Measurements from ENCODE around the gene TIMD4.
"Not testable (repeated sequence)": the region's sequence is repeated elsewhere in the genome, so short reads cannot be mapped to it uniquely, and the experiment has no call there.

Gene TIMD4

DNA sequence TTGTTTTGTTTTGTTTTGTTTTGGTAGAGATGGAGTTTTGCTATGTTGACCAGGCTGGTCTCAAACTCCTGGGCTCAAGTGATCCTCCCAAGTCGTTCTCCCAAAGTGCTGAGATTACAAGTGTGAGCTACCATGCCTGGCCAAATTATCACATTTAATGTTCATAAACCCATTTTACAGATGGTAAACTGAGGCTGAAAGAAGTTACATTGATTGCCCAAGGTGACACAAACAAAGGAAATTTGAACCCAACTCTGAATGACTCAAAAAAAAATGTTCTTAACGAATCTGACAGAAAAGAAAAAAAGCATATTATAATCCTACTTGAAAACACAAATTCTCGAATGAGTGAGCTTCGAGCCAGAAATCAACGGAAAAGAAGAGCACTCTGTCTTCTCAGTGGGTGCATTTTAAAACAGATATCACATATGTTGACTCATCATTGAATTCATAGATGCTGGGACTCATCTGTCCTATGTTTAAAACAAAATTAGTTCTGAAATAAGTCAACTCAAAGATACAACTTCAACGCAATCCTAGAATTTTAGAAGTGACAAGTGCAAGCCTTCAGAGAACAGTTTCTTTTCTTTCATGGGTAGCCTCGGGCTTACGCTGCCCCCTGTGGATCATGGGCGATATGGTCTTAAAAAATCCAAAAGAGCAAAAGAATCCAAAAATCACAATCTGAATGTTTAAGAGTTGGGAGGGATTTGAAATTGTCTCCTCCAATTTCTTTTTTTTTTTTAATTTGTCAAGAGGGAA is 28.4 kb downstream of the TIMD4 start:
- peaks cover 2% of the 10 kb centered on the region for H3K36me3 Mint-ChIP-seq (ENCODE audit: low read depth)
- H3K27me3 Mint-ChIP-seq (ENCODE audit: low read depth), result no peaks in the 10 kb centered on the region
- no peaks in the 10 kb centered on the region for H3K4me1 Mint-ChIP-seq
- no peak overlapping the region for H3K27ac Mint-ChIP-seq
- no peak overlapping the region for H3K4me3 Mint-ChIP-seq
- H3K9me3 Mint-ChIP-seq, result peaks cover 3% of the 10 kb centered on the region
- TF ChIP-seq CTCF (IDR thresholded peaks at IDR 0.05; ENCODE audit: unreplicated experiment in 3 of 3), result peak; percentile 45 to 60 (median 56)

DNA sequence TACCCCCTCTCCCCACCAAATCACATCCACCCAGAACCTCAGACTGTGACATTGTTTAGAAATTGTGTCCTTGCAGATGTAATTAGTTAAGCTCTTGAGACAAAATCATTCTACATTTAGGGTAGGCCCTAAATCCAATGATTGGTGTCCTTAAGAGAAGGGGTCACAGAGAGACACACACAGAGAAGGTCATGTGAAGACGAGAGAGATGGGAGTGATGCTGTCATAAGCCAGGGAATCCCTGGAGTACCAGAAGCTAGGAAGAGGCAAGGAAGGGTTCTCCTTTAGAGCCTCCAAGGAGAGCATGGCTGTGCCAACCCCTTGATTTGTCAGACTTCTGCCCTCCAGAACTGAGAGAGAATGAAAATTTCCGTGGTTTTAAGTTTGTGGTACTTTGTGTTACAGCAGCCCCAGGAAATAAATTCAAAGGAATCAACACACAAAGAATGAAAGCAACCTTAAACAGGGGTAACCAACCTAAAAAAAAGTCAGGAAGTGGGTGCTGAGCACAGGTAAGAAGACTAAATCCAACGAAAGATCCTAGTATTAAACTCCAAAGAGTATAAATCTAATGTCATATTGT is 33.6 kb downstream of the TIMD4 start:
- H3K4me3 Mint-ChIP-seq, result no peak overlapping the region
- H3K27me3 Mint-ChIP-seq (ENCODE audit: low read depth), result no peaks in the 10 kb centered on the region
- no peak for TF ChIP-seq CTCF (IDR thresholded peaks at IDR 0.05; ENCODE audit: unreplicated experiment in 3 of 3)
- no peaks in the 10 kb centered on the region for H3K36me3 Mint-ChIP-seq (ENCODE audit: low read depth)
- H3K9me3 Mint-ChIP-seq, result no peaks in the 10 kb centered on the region
- no peaks in the 10 kb centered on the region for H3K4me1 Mint-ChIP-seq
- H3K27ac Mint-ChIP-seq, result no peak overlapping the region

DNA sequence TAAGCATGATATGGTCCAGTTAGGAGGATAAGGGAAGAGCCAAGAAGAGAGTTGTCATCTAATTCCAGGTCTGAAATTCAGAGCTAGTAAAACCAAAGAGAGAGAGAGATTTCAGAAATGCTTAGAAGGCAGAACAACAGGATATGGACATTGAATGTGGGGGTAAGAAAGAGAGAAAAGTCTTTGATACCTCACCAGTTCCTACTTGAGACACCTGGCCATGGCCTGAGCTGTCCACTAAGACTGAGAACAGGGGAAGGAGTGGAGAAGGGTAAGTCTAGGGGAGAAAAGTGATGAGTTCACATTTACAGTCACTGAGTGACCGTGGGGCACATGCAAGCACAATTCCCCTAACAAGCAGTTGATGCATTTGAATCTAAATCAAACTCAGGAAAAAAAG is 35.5 kb downstream of the TIMD4 start:
- H3K9me3 Mint-ChIP-seq, result no peaks in the 10 kb centered on the region
- H3K36me3 Mint-ChIP-seq (ENCODE audit: low read depth), result no peaks in the 10 kb centered on the region
- no peak overlapping the region for H3K4me3 Mint-ChIP-seq
- H3K27me3 Mint-ChIP-seq (ENCODE audit: low read depth), result no peaks in the 10 kb centered on the region
- no peak overlapping the region for H3K27ac Mint-ChIP-seq
- H3K4me1 Mint-ChIP-seq, result no peaks in the 10 kb centered on the region
- no peak for TF ChIP-seq CTCF (IDR thresholded peaks at IDR 0.05; ENCODE audit: unreplicated experiment in 3 of 3)

DNA sequence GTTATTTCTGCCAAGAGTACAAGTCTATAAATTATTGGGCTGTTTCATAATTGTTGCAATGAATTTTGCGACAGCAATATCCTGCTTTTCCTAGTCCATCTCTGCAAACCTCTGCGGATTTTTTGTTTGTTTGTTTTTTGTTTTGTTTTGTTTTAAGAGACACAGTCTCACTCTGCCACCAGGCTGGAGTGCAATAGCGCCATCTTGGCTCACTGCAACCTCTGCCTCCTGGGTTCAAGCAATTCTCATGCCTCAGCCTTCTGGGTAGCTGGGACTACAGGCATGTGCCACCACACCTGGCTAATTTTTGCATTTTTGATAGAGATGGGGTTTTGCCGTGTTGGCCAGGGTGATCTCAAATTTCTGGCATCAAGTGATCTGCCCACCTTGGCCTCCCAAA is 37.3 kb downstream of the TIMD4 start:
- not testable (repeated sequence) for H3K4me3 Mint-ChIP-seq; H3K9me3 Mint-ChIP-seq; H3K4me1 Mint-ChIP-seq; H3K27me3 Mint-ChIP-seq (ENCODE audit: low read depth); H3K27ac Mint-ChIP-seq; H3K36me3 Mint-ChIP-seq (ENCODE audit: low read depth)

- Mint-ChIP-seq H3K4me3 (no peak overlapping the region), H3K4me1 (peaks cover 8% of the 10 kb centered on the region), H3K9me3 (no peaks in the 10 kb centered on the region), H3K27me3 (ENCODE audit: low read depth) (peaks cover 7% of the 10 kb centered on the region), H3K27ac (no peak overlapping the region), H3K36me3 (ENCODE audit: low read depth) (no peaks in the 10 kb centered on the region)
- no peak for TF ChIP-seq CTCF (IDR thresholded peaks at IDR 0.05; ENCODE audit: unreplicated experiment in 3 of 3)
Observed at GRCh38 chr5:156922207-156922792, 40.7 kb downstream of the TIMD4 start.

- peak overlapping the region in 1 of 3 experiments; percentile 27 for H3K27ac Mint-ChIP-seq
- TF ChIP-seq CTCF (IDR thresholded peaks at IDR 0.05; ENCODE audit: unreplicated experiment in 3 of 3), result no peak
- peaks cover 8% of the 10 kb centered on the region for H3K4me1 Mint-ChIP-seq
- no peaks in the 10 kb centered on the region for H3K36me3 Mint-ChIP-seq (ENCODE audit: low read depth)
- no peaks in the 10 kb centered on the region for H3K9me3 Mint-ChIP-seq
- peaks cover 7% of the 10 kb centered on the region for H3K27me3 Mint-ChIP-seq (ENCODE audit: low read depth)
- H3K4me3 Mint-ChIP-seq, result no peak overlapping the region
Observed at GRCh38 chr5:156920861-156921431, 42.1 kb downstream of the TIMD4 start.

Measured in nephron (organoid).